ENCODE data around the gene HDAC7.

HDAC7 gene

DNA sequence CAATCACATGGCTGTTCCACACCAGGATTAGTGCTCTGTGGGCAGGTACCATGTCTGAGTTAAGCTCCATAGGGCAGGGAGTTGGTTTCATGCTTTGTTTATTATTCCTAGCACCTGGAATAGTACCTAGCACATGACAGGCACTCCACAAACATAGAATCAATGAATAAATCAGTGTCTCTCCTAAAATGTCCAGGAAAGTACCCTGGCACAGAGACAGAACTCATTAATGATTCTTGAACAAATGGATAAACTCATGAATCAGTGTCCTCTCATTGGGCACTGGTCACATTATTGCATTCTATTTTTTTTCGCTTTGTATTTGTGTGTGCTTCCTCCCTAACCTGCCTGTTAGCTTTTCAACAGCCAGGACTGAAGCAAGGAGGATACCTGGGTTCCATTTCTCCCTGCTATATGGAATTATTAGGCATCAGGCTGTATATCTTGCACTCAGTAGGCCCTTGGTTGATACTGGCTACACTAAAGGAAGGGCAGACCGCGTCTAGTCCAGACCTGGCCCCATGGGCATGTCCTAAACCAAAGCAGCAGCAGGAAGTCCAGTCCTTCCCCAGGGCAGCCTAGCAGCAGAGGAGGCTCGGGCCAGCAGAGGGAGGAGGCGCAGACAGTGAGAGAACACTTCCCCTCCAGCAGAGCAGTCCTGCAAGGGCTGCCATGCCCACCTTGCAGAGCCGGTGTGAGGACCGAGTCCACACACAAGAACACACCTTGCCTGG, 18.4 kb downstream of the HDAC7 start:
- TF ChIP-seq BACH2 (CRISPR knock-in tag; IDR thresholded peaks at IDR 0.05; ENCODE audit: borderline replicate concordance) (no peak), GLIS3 (CRISPR knock-in tag; IDR thresholded peaks at IDR 0.05) (no peak), RARB (CRISPR knock-in tag; IDR thresholded peaks at IDR 0.05) (no peak), ISL1 (CRISPR knock-in tag; IDR thresholded peaks at IDR 0.05) (no peak)
- TF ChIP-seq, protein P1, sequence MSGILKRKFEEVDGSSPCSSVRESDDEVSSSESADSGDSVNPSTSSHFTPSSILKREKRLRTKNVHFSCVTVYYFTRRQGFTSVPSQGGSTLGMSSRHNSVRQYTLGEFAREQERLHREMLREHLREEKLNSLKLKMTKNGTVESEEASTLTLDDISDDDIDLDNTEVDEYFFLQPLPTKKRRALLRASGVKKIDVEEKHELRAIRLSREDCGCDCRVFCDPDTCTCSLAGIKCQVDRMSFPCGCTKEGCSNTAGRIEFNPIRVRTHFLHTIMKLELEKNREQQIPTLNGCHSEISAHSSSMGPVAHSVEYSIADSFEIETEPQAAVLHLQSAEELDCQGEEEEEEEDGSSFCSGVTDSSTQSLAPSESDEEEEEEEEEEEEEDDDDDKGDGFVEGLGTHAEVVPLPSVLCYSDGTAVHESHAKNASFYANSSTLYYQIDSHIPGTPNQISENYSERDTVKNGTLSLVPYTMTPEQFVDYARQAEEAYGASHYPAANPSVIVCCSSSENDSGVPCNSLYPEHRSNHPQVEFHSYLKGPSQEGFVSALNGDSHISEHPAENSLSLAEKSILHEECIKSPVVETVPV (CRISPR knock-in tag; IDR thresholded peaks at IDR 0.05), result no peak
- TF ChIP-seq, protein P2, sequence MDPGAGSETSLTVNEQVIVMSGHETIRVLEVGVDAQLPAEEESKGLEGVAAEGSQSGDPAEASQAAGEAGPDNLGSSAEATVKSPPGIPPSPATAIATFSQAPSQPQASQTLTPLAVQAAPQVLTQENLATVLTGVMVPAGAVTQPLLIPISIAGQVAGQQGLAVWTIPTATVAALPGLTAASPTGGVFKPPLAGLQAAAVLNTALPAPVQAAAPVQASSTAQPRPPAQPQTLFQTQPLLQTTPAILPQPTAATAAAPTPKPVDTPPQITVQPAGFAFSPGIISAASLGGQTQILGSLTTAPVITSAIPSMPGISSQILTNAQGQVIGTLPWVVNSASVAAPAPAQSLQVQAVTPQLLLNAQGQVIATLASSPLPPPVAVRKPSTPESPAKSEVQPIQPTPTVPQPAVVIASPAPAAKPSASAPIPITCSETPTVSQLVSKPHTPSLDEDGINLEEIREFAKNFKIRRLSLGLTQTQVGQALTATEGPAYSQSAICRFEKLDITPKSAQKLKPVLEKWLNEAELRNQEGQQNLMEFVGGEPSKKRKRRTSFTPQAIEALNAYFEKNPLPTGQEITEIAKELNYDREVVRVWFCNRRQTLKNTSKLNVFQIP (CRISPR knock-in tag; IDR thresholded peaks at IDR 0.05; ENCODE audit: borderline replicate concordance, low read depth), result no peak
- ATAC-seq, result peak; percentile 26

DNA sequence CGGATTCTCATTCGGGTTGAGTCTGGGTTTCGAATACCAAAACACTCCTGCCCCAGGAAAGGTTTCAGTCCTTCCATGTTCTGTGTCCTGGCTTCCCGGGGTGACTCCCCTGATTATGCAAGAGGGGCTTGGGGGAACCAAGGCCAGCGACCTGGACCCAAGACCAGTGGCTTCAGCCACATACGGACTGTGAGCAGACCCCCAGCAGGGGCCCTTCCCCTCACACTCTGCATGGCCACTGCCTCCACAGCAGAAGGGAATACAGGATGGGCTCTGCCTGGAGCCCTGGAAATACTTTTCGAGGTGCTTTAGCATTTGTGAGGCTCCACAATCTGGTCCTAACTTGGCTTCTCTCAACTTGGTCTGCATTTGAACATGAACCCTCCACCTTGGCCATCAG, 19.1 kb downstream of the HDAC7 start:
- no peak for ATAC-seq

DNA sequence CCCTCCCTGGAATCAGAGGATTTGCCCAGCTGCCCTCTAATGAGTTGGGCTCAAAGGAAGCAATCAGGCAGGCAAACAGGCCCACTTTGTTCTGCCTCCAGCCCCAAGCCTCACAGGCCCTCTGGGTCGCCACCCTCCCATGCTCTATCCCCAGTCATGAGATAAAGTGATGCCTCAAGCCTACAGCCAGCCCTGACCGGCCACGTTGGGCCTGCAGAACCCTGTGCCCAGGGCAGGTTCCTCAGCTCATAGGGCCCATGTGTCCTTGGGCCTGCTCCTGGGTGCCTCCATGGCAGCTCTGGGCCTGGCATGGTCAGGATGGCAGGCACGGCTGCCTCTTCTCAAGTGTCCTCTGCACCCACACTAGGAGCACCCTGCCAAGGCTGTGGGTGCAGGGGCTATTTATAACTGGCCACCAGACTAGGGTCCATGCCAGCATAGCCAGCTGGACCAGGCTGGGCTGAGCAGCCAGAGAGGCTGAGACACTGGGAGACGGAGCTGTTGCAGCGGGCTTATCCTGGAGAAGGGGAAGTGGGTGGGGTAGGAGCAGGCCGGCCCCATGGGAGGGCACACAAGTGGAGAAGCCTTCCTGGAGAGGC, 20.2 kb downstream of the HDAC7 start:
- ATAC-seq, result no peak
- no peak for TF ChIP-seq BACH2 (CRISPR knock-in tag; IDR thresholded peaks at IDR 0.05; ENCODE audit: borderline replicate concordance)
- TF ChIP-seq, protein P1 (CRISPR knock-in tag; IDR thresholded peaks at IDR 0.05), result no peak
- TF ChIP-seq ZFP30 (CRISPR knock-in tag; IDR thresholded peaks at IDR 0.05), result no peak
- TF ChIP-seq ZNF70 (CRISPR knock-in tag; IDR thresholded peaks at IDR 0.05), result no peak
- TF ChIP-seq TOX (CRISPR knock-in tag; IDR thresholded peaks at IDR 0.05; ENCODE audit: borderline replicate concordance), result no peak
- TF ChIP-seq, protein P3, sequence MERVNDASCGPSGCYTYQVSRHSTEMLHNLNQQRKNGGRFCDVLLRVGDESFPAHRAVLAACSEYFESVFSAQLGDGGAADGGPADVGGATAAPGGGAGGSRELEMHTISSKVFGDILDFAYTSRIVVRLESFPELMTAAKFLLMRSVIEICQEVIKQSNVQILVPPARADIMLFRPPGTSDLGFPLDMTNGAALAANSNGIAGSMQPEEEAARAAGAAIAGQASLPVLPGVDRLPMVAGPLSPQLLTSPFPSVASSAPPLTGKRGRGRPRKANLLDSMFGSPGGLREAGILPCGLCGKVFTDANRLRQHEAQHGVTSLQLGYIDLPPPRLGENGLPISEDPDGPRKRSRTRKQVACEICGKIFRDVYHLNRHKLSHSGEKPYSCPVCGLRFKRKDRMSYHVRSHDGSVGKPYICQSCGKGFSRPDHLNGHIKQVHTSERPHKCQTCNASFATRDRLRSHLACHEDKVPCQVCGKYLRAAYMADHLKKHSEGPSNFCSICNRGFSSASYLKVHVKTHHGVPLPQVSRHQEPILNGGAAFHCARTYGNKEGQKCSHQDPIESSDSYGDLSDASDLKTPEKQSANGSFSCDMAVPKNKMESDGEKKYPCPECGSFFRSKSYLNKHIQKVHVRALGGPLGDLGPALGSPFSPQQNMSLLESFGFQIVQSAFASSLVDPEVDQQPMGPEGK (CRISPR knock-in tag; IDR thresholded peaks at IDR 0.05; ENCODE audit: borderline replicate concordance), result no peak
- no peak for TF ChIP-seq CSDC2 (CRISPR knock-in tag; IDR thresholded peaks at IDR 0.05)
- no peak for TF ChIP-seq ZC3H10 (CRISPR knock-in tag; IDR thresholded peaks at IDR 0.05)
- TF ChIP-seq, protein P4, sequence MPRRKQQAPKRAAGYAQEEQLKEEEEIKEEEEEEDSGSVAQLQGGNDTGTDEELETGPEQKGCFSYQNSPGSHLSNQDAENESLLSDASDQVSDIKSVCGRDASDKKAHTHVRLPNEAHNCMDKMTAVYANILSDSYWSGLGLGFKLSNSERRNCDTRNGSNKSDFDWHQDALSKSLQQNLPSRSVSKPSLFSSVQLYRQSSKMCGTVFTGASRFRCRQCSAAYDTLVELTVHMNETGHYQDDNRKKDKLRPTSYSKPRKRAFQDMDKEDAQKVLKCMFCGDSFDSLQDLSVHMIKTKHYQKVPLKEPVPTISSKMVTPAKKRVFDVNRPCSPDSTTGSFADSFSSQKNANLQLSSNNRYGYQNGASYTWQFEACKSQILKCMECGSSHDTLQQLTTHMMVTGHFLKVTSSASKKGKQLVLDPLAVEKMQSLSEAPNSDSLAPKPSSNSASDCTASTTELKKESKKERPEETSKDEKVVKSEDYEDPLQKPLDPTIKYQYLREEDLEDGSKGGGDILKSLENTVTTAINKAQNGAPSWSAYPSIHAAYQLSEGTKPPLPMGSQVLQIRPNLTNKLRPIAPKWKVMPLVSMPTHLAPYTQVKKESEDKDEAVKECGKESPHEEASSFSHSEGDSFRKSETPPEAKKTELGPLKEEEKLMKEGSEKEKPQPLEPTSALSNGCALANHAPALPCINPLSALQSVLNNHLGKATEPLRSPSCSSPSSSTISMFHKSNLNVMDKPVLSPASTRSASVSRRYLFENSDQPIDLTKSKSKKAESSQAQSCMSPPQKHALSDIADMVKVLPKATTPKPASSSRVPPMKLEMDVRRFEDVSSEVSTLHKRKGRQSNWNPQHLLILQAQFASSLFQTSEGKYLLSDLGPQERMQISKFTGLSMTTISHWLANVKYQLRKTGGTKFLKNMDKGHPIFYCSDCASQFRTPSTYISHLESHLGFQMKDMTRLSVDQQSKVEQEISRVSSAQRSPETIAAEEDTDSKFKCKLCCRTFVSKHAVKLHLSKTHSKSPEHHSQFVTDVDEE (CRISPR knock-in tag; IDR thresholded peaks at IDR 0.05), result no peak
- no peak for TF ChIP-seq ZNF565 (CRISPR knock-in tag; conservative IDR thresholded peaks at IDR 0.05; ENCODE audit: low read depth)
- no peak for TF ChIP-seq ZNF8 (CRISPR knock-in tag; IDR thresholded peaks at IDR 0.05)

More for the DNA sequence above, 19.1 kb downstream of the HDAC7 start:
- TF ChIP-seq, protein P1 (CRISPR knock-in tag; IDR thresholded peaks at IDR 0.05), result no peak
- TF ChIP-seq, protein P2 (CRISPR knock-in tag; IDR thresholded peaks at IDR 0.05; ENCODE audit: borderline replicate concordance, low read depth), result no peak
- TF ChIP-seq ZC3H10 (CRISPR knock-in tag; IDR thresholded peaks at IDR 0.05) (no peak), SNAI2 (CRISPR knock-in tag; IDR thresholded peaks at IDR 0.05) (no peak), ZNF70 (CRISPR knock-in tag; IDR thresholded peaks at IDR 0.05) (no peak), ZNF565 (CRISPR knock-in tag; conservative IDR thresholded peaks at IDR 0.05; ENCODE audit: low read depth) (no peak), RARB (CRISPR knock-in tag; IDR thresholded peaks at IDR 0.05) (no peak), ISL1 (CRISPR knock-in tag; IDR thresholded peaks at IDR 0.05) (no peak), TCF4 (CRISPR knock-in tag; IDR thresholded peaks at IDR 0.05; ENCODE audit: borderline replicate concordance) (no peak), OSR1 (CRISPR knock-in tag; IDR thresholded peaks at IDR 0.05) (no peak), ZFP30 (CRISPR knock-in tag; IDR thresholded peaks at IDR 0.05) (no peak)
- TF ChIP-seq, protein P5, sequence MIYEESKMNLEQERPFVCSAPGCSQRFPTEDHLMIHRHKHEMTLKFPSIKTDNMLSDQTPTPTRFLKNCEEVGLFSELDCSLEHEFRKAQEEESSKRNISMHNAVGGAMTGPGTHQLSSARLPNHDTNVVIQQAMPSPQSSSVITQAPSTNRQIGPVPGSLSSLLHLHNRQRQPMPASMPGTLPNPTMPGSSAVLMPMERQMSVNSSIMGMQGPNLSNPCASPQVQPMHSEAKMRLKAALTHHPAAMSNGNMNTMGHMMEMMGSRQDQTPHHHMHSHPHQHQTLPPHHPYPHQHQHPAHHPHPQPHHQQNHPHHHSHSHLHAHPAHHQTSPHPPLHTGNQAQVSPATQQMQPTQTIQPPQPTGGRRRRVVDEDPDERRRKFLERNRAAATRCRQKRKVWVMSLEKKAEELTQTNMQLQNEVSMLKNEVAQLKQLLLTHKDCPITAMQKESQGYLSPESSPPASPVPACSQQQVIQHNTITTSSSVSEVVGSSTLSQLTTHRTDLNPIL (CRISPR knock-in tag; IDR thresholded peaks at IDR 0.05; ENCODE audit: low read depth), result no peak
